Measurements from ENCODE around the gene HTT. TPM values are rescaled to one million over a fixed set of nuclear protein-coding genes. Genes with fewer than 3 reads are reported as not detected.
"Not testable (repeated sequence)": the region's sequence is repeated elsewhere in the genome, so short reads cannot be mapped to it uniquely, and the experiment has no call there.

Gene HTT
- polyA plus RNA-seq, 3 donors = 28.8 to 37.8 (median 32.7) TPM

DNA sequence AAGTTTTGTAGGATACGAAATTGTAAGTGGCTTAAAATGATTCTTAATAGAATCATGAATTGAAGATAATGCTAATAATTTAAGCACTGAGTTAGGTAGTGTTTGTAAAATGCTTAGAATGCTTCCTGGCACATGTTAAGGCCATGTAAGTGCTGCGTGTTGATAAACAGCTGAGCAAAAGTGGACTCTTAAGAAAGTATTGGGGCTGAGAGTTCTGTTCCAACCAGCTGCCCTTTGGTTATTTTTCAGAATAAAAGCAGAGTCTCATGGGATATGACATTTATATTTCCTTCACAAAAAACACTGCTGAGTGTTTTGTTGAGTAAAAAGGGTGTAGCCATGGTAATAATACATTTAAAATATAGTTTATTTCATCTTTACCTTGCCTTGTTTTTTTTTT, 42.5 kb downstream of the HTT start:
- no peak for DNase-seq (ENCODE audit: low read depth in 3 of 3, low spot score in 2 of 3)

- DNase-seq (ENCODE audit: low read depth in 3 of 3, low spot score in 2 of 3) = no peak
Observed at GRCh38 chr4:3118312-3118711, 43.8 kb downstream of the HTT start.

GRCh38 chr4:3119464-3119863, 45.0 kb downstream of the HTT start:
- DNase-seq (ENCODE audit: low read depth in 3 of 3, low spot score in 2 of 3) = no peak

GRCh38 chr4:3121110-3121509, 46.6 kb downstream of the HTT start:
- DNase-seq (ENCODE audit: low read depth in 3 of 3, low spot score in 2 of 3) = no peak

DNA sequence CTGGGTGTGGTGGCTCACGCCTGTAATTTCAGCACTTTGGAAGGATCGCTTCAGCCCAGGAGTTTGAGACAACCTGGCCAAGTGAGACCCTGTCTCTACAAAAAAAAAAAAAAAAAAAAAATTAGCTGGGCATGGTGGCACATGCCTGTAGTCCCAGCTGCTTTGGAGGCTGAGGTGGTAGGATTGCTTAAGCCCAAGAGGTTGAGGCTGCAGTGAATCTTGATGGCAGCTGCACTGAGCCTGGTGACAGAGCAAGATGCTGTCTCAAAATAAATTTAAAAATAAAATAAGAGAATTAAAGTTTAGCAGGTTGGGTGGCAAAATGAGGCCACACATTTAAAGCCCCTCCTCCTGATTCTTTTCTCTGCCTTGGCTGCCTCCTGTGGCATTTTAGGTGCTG, 47.1 kb downstream of the HTT start:
- DNase-seq (ENCODE audit: low read depth in 3 of 3, low spot score in 2 of 3) = no peak

DNA sequence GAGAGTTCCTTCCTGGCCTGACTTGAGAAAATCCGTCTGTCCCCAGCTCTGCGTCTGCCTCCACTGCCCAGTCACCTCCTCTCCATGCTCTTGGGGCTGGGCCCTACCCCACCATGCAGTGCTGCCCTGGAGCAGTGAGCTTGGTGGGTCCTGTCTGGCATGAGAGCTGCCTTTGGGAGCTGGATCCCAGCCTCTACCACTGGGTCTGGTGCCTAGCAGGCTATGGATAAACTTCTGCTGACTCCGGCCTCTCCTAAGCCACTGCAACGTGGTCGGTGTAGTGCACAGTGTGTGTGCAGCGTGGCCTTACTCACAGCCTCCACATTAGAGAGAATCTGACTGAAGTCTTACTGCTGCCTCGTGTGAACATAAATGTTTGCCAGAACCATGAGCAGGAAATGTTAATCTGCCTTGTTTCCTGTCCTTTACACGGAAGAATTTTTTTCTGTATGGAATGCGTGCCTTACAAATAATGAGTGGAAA, 47.6 kb downstream of the HTT start:
- DNase-seq (ENCODE audit: low read depth in 3 of 3, low spot score in 2 of 3) = peak in 1 of 3 donors; percentile 12

DNA sequence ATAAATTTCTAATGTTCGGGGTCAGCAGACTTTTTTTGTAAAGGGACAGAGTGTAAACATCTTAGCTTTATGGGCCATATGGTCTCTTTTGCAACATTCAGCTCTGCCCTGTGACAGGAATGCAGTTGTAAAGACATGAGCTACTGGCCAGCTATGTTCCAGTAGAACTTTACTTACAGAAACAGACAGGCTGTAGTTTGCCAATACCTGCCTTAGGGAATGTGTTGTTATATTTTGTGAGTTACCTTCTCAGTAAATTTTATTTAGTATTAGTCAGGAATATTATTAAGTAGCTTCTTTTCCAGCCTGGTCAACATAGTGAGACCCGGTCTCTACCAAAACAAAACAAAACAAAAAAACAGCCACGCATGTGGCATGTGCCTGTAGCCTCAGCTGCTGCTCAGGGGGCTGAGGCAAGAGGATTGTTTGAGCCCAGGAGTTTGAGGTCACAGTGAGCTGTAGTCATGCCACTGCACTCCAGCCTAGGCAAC, 48.7 kb downstream of the HTT start:
- DNase-seq (ENCODE audit: low read depth in 3 of 3, low spot score in 2 of 3) = peak in 1 of 3 donors; percentile 26

- DNase-seq (ENCODE audit: low read depth in 3 of 3, low spot score in 2 of 3) = no peak
Observed at GRCh38 chr4:3124070-3124767, 49.7 kb downstream of the HTT start.

DNA sequence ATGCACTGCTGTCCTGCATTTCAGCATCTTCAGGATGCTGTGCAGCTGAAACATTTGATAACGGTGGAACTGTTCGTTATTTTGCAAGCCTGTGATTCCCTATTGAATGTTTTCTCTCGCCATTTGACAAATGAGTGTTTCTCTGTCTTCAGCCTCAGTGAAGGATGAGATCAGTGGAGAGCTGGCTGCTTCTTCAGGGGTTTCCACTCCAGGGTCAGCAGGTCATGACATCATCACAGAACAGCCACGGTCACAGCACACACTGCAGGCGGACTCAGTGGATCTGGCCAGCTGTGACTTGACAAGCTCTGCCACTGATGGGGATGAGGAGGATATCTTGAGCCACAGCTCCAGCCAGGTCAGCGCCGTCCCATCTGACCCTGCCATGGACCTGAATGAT, 52.6 kb downstream of the HTT start:
- no peak for DNase-seq (ENCODE audit: low read depth in 3 of 3, low spot score in 2 of 3)

DNA sequence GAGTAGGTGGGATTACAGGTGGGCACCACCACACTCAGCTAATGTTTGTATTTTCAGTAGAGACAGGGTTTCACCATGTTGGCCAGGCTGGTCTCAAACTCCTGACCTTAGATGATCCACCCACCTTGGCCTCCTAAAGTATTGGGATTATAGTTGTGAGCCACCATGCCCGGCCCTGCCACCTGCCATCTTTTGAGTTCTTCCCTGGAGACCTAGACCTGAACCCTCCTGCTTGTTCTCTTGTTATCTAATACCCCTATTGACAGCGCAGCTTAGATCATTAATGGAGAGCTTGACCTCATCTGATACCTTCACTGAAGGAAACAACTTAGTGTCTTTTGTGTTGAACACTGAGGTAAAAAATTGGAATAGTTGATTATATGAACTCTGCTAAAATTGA, 53.6 kb downstream of the HTT start:
- DNase-seq (ENCODE audit: low read depth in 3 of 3, low spot score in 2 of 3) = no peak

GRCh38 chr4:3128976-3129375, 54.5 kb downstream of the HTT start:
- DNase-seq (ENCODE audit: low read depth in 3 of 3, low spot score in 2 of 3) = no peak

DNA sequence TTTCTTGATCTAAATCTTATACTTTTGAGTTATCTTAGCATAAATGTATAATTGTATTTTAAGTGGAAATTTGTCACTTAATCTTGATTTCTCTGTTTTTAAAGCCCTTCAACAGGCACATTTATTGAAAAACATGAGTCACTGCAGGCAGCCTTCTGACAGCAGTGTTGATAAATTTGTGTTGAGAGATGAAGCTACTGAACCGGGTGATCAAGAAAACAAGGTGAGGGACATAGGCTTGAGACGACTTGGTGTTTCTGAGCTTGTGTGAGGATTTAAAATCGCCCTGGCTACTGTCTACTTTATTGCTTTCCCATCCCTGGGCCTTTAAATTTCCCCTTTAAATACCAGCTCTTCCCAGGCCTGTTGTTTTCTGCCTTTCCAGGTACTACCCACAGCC, 55.7 kb downstream of the HTT start:
- DNase-seq (ENCODE audit: low read depth in 3 of 3, low spot score in 2 of 3) = no peak

GRCh38 chr4:3130826-3131225, 56.3 kb downstream of the HTT start:
- no peak for DNase-seq (ENCODE audit: low read depth in 3 of 3, low spot score in 2 of 3)

GRCh38 chr4:3134201-3134600, 59.7 kb downstream of the HTT start:
- DNase-seq (ENCODE audit: low read depth in 3 of 3, low spot score in 2 of 3) = no peak

DNA sequence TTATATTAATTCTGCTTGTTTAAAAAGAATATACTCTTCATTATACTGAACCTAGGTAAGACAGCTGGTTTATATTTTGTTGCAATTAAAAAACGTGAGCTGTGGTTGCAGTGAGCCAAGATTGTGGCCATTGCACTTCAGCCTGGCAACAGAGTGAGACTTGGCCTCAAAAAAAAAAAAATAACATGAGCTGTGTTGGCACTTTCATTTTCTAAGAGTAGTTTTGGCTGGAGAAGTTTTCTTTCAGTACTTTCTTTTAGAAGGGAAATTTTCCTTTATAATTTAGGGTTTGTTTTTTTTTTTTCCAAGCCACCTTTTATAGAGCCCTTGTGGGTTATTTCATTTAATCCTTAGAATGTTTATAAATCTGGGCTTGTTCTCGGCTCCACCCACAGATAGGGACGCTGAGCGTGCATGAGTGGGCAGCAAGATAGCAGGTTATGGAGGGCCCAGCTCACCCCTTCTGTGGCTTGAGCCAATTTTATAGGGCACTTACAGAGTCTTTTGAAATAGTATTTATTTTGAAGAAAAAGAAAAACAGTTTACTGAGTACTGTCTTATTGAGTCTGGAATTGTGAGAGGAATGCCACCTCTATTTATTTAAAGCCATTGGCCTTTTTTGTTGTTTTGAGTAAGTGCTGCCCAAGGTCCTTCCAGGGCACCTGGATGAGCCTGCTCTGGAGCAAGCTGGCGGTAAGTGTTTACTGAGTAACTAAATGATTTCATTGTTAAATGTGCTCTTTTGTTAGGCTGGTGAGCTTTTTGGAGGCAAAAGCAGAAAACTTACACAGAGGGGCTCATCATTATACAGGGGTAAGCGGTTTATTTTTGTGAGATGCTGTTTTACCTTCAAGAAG, 60.9 kb downstream of the HTT start:
- no peak for DNase-seq (ENCODE audit: low read depth in 3 of 3, low spot score in 2 of 3)

- DNase-seq (ENCODE audit: low read depth in 3 of 3, low spot score in 2 of 3) = no peak
Observed at GRCh38 chr4:3136454-3136853, 62.0 kb downstream of the HTT start.

DNA sequence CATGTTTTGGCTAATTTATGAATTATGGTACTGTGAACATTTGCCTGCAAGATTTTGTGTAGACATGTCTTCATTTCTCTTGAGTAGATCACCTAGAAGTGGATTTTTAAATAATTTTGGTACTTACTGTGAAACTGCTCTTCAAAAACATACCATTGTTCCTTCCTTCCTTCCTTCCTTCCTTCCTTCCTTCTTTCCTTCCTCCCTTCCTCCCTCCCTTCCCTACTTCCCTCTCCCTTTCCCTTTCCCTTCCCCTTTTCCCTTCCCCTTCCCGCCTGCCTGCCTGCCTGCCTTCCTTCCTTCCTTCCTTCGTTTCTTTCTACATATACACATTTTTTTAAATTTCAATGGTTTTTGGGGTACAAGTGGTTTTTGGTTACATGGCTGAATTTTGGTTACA, 63.4 kb downstream of the HTT start:
- no peak for DNase-seq (ENCODE audit: low read depth in 3 of 3, low spot score in 2 of 3)

DNA sequence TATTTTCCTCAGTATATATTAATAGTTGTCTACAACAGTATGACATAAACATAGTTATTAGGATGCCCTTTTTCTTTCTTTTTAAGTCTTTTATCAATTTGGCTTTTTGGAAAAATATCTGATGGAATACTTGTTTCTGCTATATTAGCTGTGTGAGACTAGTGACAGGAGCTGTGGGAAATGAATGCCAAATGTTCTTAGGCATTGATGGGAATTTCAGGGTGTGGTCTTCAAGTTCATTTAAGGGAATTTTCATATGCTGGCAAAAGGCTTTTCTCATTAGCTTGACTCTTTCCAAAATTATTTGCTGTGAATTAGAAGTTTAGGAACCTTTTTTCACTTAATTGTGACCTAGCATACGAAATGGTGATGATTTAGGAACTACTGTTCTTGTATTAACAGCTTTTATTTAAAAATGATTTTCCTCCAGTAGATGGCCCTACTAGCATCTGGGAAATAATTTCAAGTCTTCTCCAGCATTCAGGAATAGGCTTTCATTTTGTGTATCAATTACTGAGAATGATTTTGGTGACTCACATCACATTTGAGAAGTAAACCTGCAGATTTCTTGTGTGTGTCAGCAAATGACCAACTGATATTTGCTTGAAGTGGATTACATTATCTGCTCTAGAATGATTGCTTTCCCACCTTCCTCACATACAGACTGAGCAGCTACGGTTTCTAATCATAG, 70.9 kb downstream of the HTT start:
- no peak for DNase-seq (ENCODE audit: low read depth in 3 of 3, low spot score in 2 of 3)

DNA sequence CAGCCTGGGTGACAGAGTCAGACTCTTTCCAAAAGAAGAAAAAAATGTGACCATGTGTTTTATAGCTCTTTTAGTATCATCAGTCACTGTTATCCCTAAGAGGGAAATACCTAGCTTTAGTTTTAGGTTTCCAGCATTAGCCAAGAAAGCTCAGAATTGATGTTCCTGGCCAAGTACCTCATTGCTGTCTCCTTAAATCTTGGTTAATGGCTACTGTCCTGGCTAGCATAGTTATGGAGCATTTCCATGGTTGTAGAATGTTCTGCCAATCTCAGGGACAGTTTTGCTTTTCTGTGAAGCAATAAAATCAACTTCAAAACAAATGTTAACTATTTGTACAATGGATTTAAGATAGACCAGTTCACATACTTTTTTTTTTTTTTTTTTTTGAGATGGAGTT, 74.4 kb downstream of the HTT start:
- peak in 1 of 3 donors; percentile 1 for DNase-seq (ENCODE audit: low read depth in 3 of 3, low spot score in 2 of 3)

- DNase-seq (ENCODE audit: low read depth in 3 of 3, low spot score in 2 of 3) = not testable (repeated sequence)
Observed at GRCh38 chr4:3151238-3151637, 76.8 kb downstream of the HTT start.

DNA sequence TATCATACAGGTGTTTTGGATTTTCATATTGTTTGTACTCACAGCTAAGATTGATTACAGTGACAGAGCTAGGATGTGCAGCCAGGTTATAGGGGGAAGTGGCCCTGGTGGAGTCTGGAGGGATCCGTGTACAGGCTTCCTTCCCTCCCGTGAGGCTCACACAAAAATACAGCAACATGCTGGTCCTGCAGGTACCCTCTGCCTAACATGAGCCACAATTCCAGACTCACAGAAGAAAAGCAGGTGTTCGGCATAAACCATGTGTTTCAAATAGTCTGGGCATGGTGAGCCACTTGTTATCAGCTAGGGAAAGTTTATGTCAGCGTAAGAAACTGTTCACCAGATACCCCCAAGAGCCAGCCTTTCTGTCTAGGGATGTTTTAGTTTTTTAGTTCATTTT, 82.9 kb downstream of the HTT start:
- no peak for DNase-seq (ENCODE audit: low read depth in 3 of 3, low spot score in 2 of 3)

All from right renal cortex interstitium (tissue), 3 donors.